DND-41 (cell line): Measurements from ENCODE around the gene TMOD2.

Experiments
- ATAC-seq: fragments of 200-7000 bp; cut with Tn5 transposase; 3 replicates; pipeline ENCODE4 v1.9.1; 2021; ENCODE audit warnings: low read depth; ENCODE audit not compliant: insufficient read depth
- DNase-seq: peaks from one replicate; pipeline ENCODE4 v3.0.0-alpha.2; 2020
- H2AFZ ChIP-seq: 2 replicates; pipeline ENCODE4 v1.6.0; 2012; ENCODE audit warnings: low read depth, low read length
- H3K27ac ChIP-seq: 2 replicates; pipeline ENCODE4 v1.5.1; 2012; ENCODE audit warnings: low read length, inconsistent platforms
- H3K27me3 ChIP-seq: fragments of 200-600 bp; sonication (generic); 2 replicates; pipeline ENCODE4 v1.6.0; 2012; ENCODE audit warnings: low read length, mild to moderate bottlenecking, inconsistent platforms; ENCODE audit not compliant: insufficient read depth, poor library complexity
- H3K36me3 ChIP-seq: 2 replicates; pipeline ENCODE4 v1.5.1; 2012; ENCODE audit warnings: low read length, inconsistent platforms; ENCODE audit not compliant: insufficient read depth
- H3K4me1 ChIP-seq: 2 replicates; pipeline ENCODE4 v1.5.1; 2012; ENCODE audit warnings: mild to moderate bottlenecking, low read length; ENCODE audit not compliant: insufficient read depth
- H3K4me2 ChIP-seq: 2 replicates; pipeline ENCODE4 v1.6.0; 2012; ENCODE audit warnings: mild to moderate bottlenecking, moderate library complexity, low read length, inconsistent platforms; ENCODE audit not compliant: insufficient read depth
- H3K4me3 ChIP-seq, 2 experiments: fragments of 200-600 bp in 1 of 2; shearing (Covaris generic) in 1 of 2; 2 replicates each; pipeline ENCODE4 v1.5.1; 2012 to 2016; ENCODE audit warnings: inconsistent platforms in 2 of 2, low read length in 2 of 2, mild to moderate bottlenecking in 2 of 2, low read depth in 1 of 2, moderate library complexity in 1 of 2
- H3K79me2 ChIP-seq: 2 replicates; pipeline ENCODE4 v1.6.0; 2012; ENCODE audit warnings: low read length, inconsistent platforms; ENCODE audit not compliant: insufficient read depth
- H3K9ac ChIP-seq: 2 replicates; pipeline ENCODE4 v1.6.0; 2012; ENCODE audit warnings: low read depth, mild to moderate bottlenecking, inconsistent platforms, low read length, moderate library complexity
- H3K9me3 ChIP-seq: 2 replicates; pipeline ENCODE4 v1.5.1; 2012; ENCODE audit warnings: low read length, moderate library complexity, mild to moderate bottlenecking, inconsistent platforms; ENCODE audit not compliant: insufficient read depth, severe bottlenecking
- H4K20me1 ChIP-seq: 2 replicates; pipeline ENCODE4 v1.6.0; 2012; ENCODE audit warnings: low read length; ENCODE audit not compliant: insufficient read depth
- CTCF ChIP-seq: IDR thresholded peaks from 2 replicates; pipeline ENCODE4 v1.5.1; 2012; ENCODE audit warnings: borderline replicate concordance, low read length, moderate library complexity, mild to moderate bottlenecking; ENCODE audit not compliant: poor library complexity, severe bottlenecking; ENCODE audit errors: extremely low read depth
- EZH2 ChIP-seq: IDR thresholded peaks from 3 replicates; pipeline ENCODE4 v1.6.1; 2012; ENCODE audit warnings: borderline replicate concordance, low read depth, mild to moderate bottlenecking, moderate library complexity, low read length, inconsistent platforms; ENCODE audit not compliant: severe bottlenecking

Gene TMOD2

DNA sequence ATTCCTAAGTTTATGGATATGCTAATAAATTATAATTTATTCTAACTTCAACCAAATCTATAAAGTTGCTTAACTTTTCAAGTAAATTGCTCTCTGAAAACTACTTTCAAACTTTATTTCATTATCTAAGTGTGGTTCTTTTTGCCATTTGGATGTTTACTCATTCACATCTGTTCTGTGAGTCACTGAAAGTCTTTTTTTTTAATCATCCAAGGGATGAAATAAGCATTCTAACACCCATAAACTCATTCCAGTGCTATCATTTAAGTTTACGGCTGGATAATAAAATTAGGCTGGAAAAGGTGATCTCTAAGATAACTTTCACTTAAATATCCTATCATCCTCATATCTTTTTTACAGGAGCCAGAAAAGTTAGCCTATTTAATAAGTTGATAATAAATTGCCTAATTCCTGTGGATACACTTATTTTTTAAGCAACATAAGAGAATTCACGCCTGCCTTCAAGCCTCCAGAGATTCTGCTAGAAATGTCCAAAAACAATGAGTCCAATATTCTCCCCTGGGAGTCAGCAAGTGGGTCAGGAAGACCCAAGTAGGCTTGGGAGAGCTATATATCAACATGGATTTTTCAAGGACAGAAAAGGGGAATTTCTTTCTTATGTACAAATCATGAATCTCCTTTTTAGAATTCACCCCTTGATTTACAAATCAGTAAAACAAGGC lies 44.3 kb upstream of the TMOD2 start:
- DNase-seq, result no peak

GRCh38 chr15:51708013-51708412 lies 43.4 kb upstream of the TMOD2 start:
- Histone ChIP-seq H3K27me3 (no peaks in the 10 kb centered on the region), H3K4me2 (no peak overlapping the region), H3K4me1 (no peaks in the 10 kb centered on the region), H2AFZ (no peak overlapping the region; the same call in 1 of the 2 replicates), H3K9ac (no peak overlapping the region), H3K9me3 (no peaks in the 10 kb centered on the region), H3K4me3 (no peak overlapping the region), H3K79me2 (no peaks in the 10 kb centered on the region), H3K36me3 (no peaks in the 10 kb centered on the region), H4K20me1 (no peaks in the 10 kb centered on the region), H3K27ac (no peak overlapping the region)
- ATAC-seq, result no peak
- DNase-seq, result no peak
- TF ChIP-seq EZH2, result no peak
- TF ChIP-seq CTCF, result no peak

More for the DNA sequence above, 44.3 kb upstream of the TMOD2 start:
- H3K4me2 ChIP-seq, result no peak overlapping the region
- H3K9ac ChIP-seq, result no peak overlapping the region
- H3K4me3 ChIP-seq, result no peak overlapping the region
- H3K27me3 ChIP-seq, result no peaks in the 10 kb centered on the region
- no peaks in the 10 kb centered on the region for H3K9me3 ChIP-seq
- H3K27ac ChIP-seq, result no peak overlapping the region
- H4K20me1 ChIP-seq, result no peaks in the 10 kb centered on the region
- no peaks in the 10 kb centered on the region for H3K79me2 ChIP-seq
- no peaks in the 10 kb centered on the region for H3K36me3 ChIP-seq
- TF ChIP-seq EZH2 (no peak), CTCF (no peak)
- no peak for ATAC-seq
- H2AFZ ChIP-seq, result no peak overlapping the region
- H3K4me1 ChIP-seq, result no peaks in the 10 kb centered on the region

- no peaks in the 10 kb centered on the region for H3K4me1 ChIP-seq
- no peak overlapping the region for H3K4me2 ChIP-seq
- no peaks in the 10 kb centered on the region for H3K36me3 ChIP-seq
- no peaks in the 10 kb centered on the region for H3K27me3 ChIP-seq
- H3K79me2 ChIP-seq, result no peaks in the 10 kb centered on the region
- no peak for ATAC-seq
- no peak overlapping the region for H3K27ac ChIP-seq
- H3K4me3 ChIP-seq, result no peak overlapping the region
- no peak overlapping the region for H2AFZ ChIP-seq
- TF ChIP-seq CTCF, result no peak
- H4K20me1 ChIP-seq, result no peaks in the 10 kb centered on the region
- H3K9ac ChIP-seq, result no peak overlapping the region
- H3K9me3 ChIP-seq, result no peaks in the 10 kb centered on the region
- DNase-seq, result no peak
Measured at GRCh38 chr15:51709031-51709430, 42.4 kb upstream of the TMOD2 start.

DNA sequence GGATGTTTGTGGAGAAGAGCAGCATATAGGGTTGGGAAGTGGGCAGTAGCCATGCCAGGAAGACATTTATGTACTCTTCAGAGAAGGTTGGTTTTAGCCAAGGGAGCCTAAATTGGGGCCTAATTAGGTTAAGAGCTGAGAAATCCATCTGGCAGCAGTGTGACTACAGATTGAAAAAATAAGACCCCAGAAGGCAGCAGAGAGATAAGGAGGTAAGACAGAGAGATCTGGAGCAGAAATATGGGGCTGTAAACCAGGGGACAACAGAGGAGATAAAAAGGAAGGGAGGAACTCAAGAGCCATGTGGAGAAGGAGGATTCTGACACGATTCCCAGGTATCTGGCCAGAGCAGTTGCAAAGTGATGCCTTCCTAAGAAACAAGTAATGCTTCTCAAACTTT lies 37.2 kb upstream of the TMOD2 start:
- Histone ChIP-seq H3K4me2 (no peak overlapping the region), H3K27me3 (no peaks in the 10 kb centered on the region), H3K27ac (no peak overlapping the region), H4K20me1 (no peaks in the 10 kb centered on the region), H2AFZ (no peak overlapping the region), H3K36me3 (no peaks in the 10 kb centered on the region), H3K9ac (no peak overlapping the region), H3K9me3 (no peaks in the 10 kb centered on the region), H3K4me1 (no peaks in the 10 kb centered on the region), H3K79me2 (no peaks in the 10 kb centered on the region), H3K4me3 (no peak overlapping the region)
- TF ChIP-seq CTCF, result no peak
- no peak for TF ChIP-seq EZH2
- DNase-seq, result no peak
- ATAC-seq, result no peak
